Measurements from ENCODE around the gene ARX. TPM values are rescaled to one million over a fixed set of nuclear protein-coding genes. Genes with fewer than 3 reads are reported as not detected.

The ARX gene
- total RNA-seq, 1 experiment from 2014 or later: 0.22 TPM

GRCh38 chrX:24963823-24964222 is 51.9 kb downstream of the ARX start (continued):
- no peak for TF ChIP-seq EZH2phosphoT487 (IDR thresholded peaks at IDR 0.05; ENCODE audit: borderline replicate concordance)
- no peak for TF ChIP-seq ZFX (IDR thresholded peaks at IDR 0.05)
- no peak for TF ChIP-seq RAD21 (IDR thresholded peaks at IDR 0.05; ENCODE audit: low read depth)
- no peak for TF ChIP-seq EZH2 (IDR thresholded peaks at IDR 0.05)
- no peak for TF ChIP-seq ELF1 (IDR thresholded peaks at IDR 0.05; ENCODE audit: borderline replicate concordance, low read depth)
- no peak for TF ChIP-seq TCF7L2 (IDR thresholded peaks at IDR 0.05; ENCODE audit: borderline replicate concordance, extremely low read depth, insufficient read depth, insufficient read length)
- no peak for TF ChIP-seq SP1 (IDR thresholded peaks at IDR 0.05; ENCODE audit: low read depth)
- no peak for TF ChIP-seq ZNF274 (IDR thresholded peaks at IDR 0.05; ENCODE audit: low read depth, low read length)

GRCh38 chrX:24961809-24962208 is 54.0 kb downstream of the ARX start:
- BruUV-seq (replicated peaks): no TSS peak
- TF ChIP-seq EZH2phosphoT487 (IDR thresholded peaks at IDR 0.05; ENCODE audit: borderline replicate concordance) (no peak), EZH2 (IDR thresholded peaks at IDR 0.05) (no peak), CEBPB (IDR thresholded peaks at IDR 0.05; ENCODE audit: low read depth) (no peak), POLR2A (IDR thresholded peaks at IDR 0.05; ENCODE audit: borderline replicate concordance, extremely low read depth, insufficient read depth, insufficient read length) (no peak), ZNF274 (IDR thresholded peaks at IDR 0.05; ENCODE audit: low read depth, low read length) (no peak), ELF1 (IDR thresholded peaks at IDR 0.05; ENCODE audit: borderline replicate concordance, low read depth) (no peak), CTCF (IDR thresholded peaks at IDR 0.05 in 2 of 3, conservative IDR thresholded peaks at IDR 0.05 in 1 of 3; ENCODE audit: borderline replicate concordance in 1 of 3, insufficient read depth in 1 of 3, low read depth in 2 of 3, low read length in 2 of 3) (no peak), FOSL1 (IDR thresholded peaks at IDR 0.05; ENCODE audit: low read depth) (no peak), SP1 (IDR thresholded peaks at IDR 0.05; ENCODE audit: low read depth) (no peak), ZFX (IDR thresholded peaks at IDR 0.05) (no peak), ATF3 (IDR thresholded peaks at IDR 0.05) (no peak), SIN3A (IDR thresholded peaks at IDR 0.05; ENCODE audit: low read depth) (no peak), YY1 (IDR thresholded peaks at IDR 0.05; ENCODE audit: extremely low read depth, insufficient replicate concordance, low read depth, low read length) (no peak), POLR2AphosphoS5 (IDR thresholded peaks at IDR 0.05; ENCODE audit: low read depth, low read length) (no peak), TCF7L2 (IDR thresholded peaks at IDR 0.05; ENCODE audit: borderline replicate concordance, extremely low read depth, insufficient read depth, insufficient read length) (no peak), EGR1 (IDR thresholded peaks at IDR 0.05; ENCODE audit: low read depth) (no peak), ZBTB33 (IDR thresholded peaks at IDR 0.05; ENCODE audit: extremely low read depth, insufficient replicate concordance, low read length) (no peak), RAD21 (IDR thresholded peaks at IDR 0.05; ENCODE audit: low read depth) (no peak)
- no peaks in the 10 kb centered on the region for H3K9me2 ChIP-seq (ENCODE audit: insufficient read depth)
- H3K27me3 ChIP-seq (ENCODE audit: insufficient read depth, low read length): no peaks in the 10 kb centered on the region
- CTCF ChIA-PET: no interaction called here
- H3K36me3 ChIP-seq (ENCODE audit: control insufficient read depth in 1 of 2, insufficient read depth in 2 of 2, low read length in 2 of 2): no peaks in the 10 kb centered on the region
- no peak overlapping the region for H3K4me2 ChIP-seq (ENCODE audit: low read length)
- no peaks in the 10 kb centered on the region for H4K20me1 ChIP-seq (ENCODE audit: insufficient read depth)
- H3K9me3 ChIP-seq (ENCODE audit: control insufficient read depth in 1 of 2, insufficient read depth in 1 of 2, low read depth in 1 of 2, low read length in 2 of 2): no peaks in the 10 kb centered on the region
- H3K27ac ChIP-seq (ENCODE audit: low read depth, low read length): no peak overlapping the region
- POLR2A ChIA-PET: no interaction called here
- DNase-seq (ENCODE audit: low read depth, low spot score) (no peak), ATAC-seq (no peak)
- no peaks in the 10 kb centered on the region for H3K79me2 ChIP-seq (ENCODE audit: insufficient read depth, low read length)
- H2AFZ ChIP-seq (ENCODE audit: low read depth, low read length, poor library complexity, severe bottlenecking): no peak overlapping the region
- peaks cover 3% of the 10 kb centered on the region in 2 experiments; a peak in 1 of 4 replicates for H3K4me1 ChIP-seq (ENCODE audit: control insufficient read depth in 1 of 2, insufficient read depth in 2 of 2, low read length in 2 of 2)
- intact Hi-C loops (cut with micrococcal nuclease): no loop called here
- H3K9ac ChIP-seq (ENCODE audit: low read length): no peak overlapping the region
- H3K4me3 ChIP-seq (replicated peaks in 1 of 2; ENCODE audit: low read depth in 1 of 2, low read length in 2 of 2): no peak overlapping the region
- RAD21 ChIA-PET (ENCODE audit: low non-redundant PET in 1 of 2, low total read pairs in 2 of 2, uncharacterized antibody in 2 of 2, unreplicated experiment in 2 of 2): no interaction called here

Measured in HCT116 (cell line).